Liver (tissue), 9 donors: Measurements from ENCODE around the gene RALGAPA2. TPM values are rescaled to one million over a fixed set of nuclear protein-coding genes. Genes with fewer than 3 reads are reported as not detected.

Experiments used
- DNase-seq: peaks from one replicate; pipeline ENCODE4 v3.0.0-alpha.2; 2017; ENCODE audit warnings: low spot score
- H3K27ac ChIP-seq, 2 donors: one replicate each; pipeline ENCODE4 v1.7.0; 2013; ENCODE audit warnings: inconsistent platforms in 2 of 2, low read length in 2 of 2, control low read depth in 1 of 2, low read depth in 1 of 2, mild to moderate bottlenecking in 1 of 2
- H3K27me3 ChIP-seq, 4 donors: one replicate each; pipeline versions ENCODE4 v1.6.1 to v1.7.0; 2013; ENCODE audit warnings: low read length in 3 of 4, inconsistent platforms in 1 of 4, mild to moderate bottlenecking in 1 of 4, moderate library complexity in 1 of 4; ENCODE audit not compliant: control insufficient read depth in 4 of 4, insufficient read depth in 4 of 4
- H3K36me3 ChIP-seq, 4 donors: one replicate each; pipeline versions ENCODE4 v1.6.1 to v1.7.0; 2013; ENCODE audit warnings: low read length in 3 of 4, mild to moderate bottlenecking in 3 of 4, low read depth in 1 of 4, moderate library complexity in 1 of 4; ENCODE audit not compliant: control insufficient read depth in 4 of 4, insufficient read depth in 3 of 4
- H3K4me1 ChIP-seq, 4 donors: one replicate each; pipeline versions ENCODE4 v1.6.1 to v1.7.0; 2013; ENCODE audit warnings: low read length in 3 of 4, mild to moderate bottlenecking in 3 of 4, moderate library complexity in 1 of 4; ENCODE audit not compliant: control insufficient read depth in 4 of 4, insufficient read depth in 4 of 4
- H3K4me3 ChIP-seq, 3 donors: one replicate each; pipeline versions ENCODE4 v1.6.1 to v1.7.0; 2013; ENCODE audit warnings: low read length in 3 of 3, control low read depth in 1 of 3, low read depth in 1 of 3, mild to moderate bottlenecking in 1 of 3
- H3K9ac ChIP-seq, 2 donors: one replicate each; pipeline ENCODE4 v1.7.0; 2013; ENCODE audit warnings: low read length in 2 of 2, mild to moderate bottlenecking in 2 of 2, moderate library complexity in 2 of 2, control low read depth in 1 of 2, low read depth in 1 of 2
- H3K9me3 ChIP-seq, 4 donors: one replicate each; pipeline versions ENCODE4 v1.6.1 to v1.7.0; 2013; ENCODE audit warnings: low read length in 3 of 4; ENCODE audit not compliant: control insufficient read depth in 4 of 4
- ATF3 ChIP-seq: IDR thresholded peaks from 2 replicates; pipeline ENCODE4 v1.6.1; 2016; ENCODE audit warnings: antibody characterized with exemption
- CTCF ChIP-seq: fragments of 150-350 bp; IDR thresholded peaks from 2 replicates; pipeline ENCODE4 v1.5.1; 2017; ENCODE audit warnings: improper control_type of control experiment, low read depth, low read length; ENCODE audit not compliant: missing input control
- EGR1 ChIP-seq, 2 donors: IDR thresholded peaks; 2 replicates each; pipeline ENCODE4 v1.6.1; 2016 to 2018; ENCODE audit warnings: antibody characterized with exemption in 2 of 2, low read depth in 2 of 2
- FOXA1 ChIP-seq: IDR thresholded peaks from 2 replicates; pipeline ENCODE4 v1.6.1; 2016; ENCODE audit warnings: antibody characterized with exemption
- FOXA2 ChIP-seq: IDR thresholded peaks from 2 replicates; pipeline ENCODE4 v1.6.1; 2016; ENCODE audit warnings: antibody characterized with exemption
- GABPA ChIP-seq, 2 donors: IDR thresholded peaks in 1 of 2; conservative IDR thresholded peaks in 1 of 2; 2 replicates each; pipeline ENCODE4 v1.6.1; 2016; ENCODE audit warnings: antibody characterized with exemption in 2 of 2, mild to moderate bottlenecking in 1 of 2, moderate library complexity in 1 of 2
- HNF4A ChIP-seq, 2 donors: conservative IDR thresholded peaks; 2 replicates each; pipeline ENCODE4 v1.6.1; 2016; ENCODE audit warnings: antibody characterized with exemption in 2 of 2, mild to moderate bottlenecking in 2 of 2
- HNF4G ChIP-seq: IDR thresholded peaks from 2 replicates; pipeline ENCODE4 v1.6.1; 2016; ENCODE audit warnings: antibody characterized with exemption
- JUND ChIP-seq, 2 donors: IDR thresholded peaks; 2 replicates each; pipeline ENCODE4 v1.6.1; 2016; ENCODE audit warnings: antibody characterized with exemption in 2 of 2
- MAX ChIP-seq: IDR thresholded peaks from 2 replicates; pipeline ENCODE4 v1.6.1; 2016; ENCODE audit warnings: antibody characterized with exemption
- NR2F2 ChIP-seq: IDR thresholded peaks from 2 replicates; pipeline ENCODE4 v1.6.1; 2016; ENCODE audit warnings: antibody characterized with exemption
- RAD21 ChIP-seq, 2 donors: IDR thresholded peaks; 2 replicates each; pipeline ENCODE4 v1.6.1; 2016; ENCODE audit warnings: antibody characterized with exemption in 2 of 2, mild to moderate bottlenecking in 2 of 2
- REST ChIP-seq: IDR thresholded peaks from 2 replicates; pipeline ENCODE4 v1.6.1; 2016; ENCODE audit warnings: antibody characterized with exemption, mild to moderate bottlenecking
- RXRA ChIP-seq, 2 donors: IDR thresholded peaks; 2 replicates each; pipeline ENCODE4 v1.6.1; 2017 to 2018; ENCODE audit warnings: antibody characterized with exemption in 2 of 2, mild to moderate bottlenecking in 1 of 2
- SP1 ChIP-seq: IDR thresholded peaks from 2 replicates; pipeline ENCODE4 v1.6.1; 2018; ENCODE audit warnings: antibody characterized with exemption, mild to moderate bottlenecking
- TAF1 ChIP-seq: conservative IDR thresholded peaks from 2 replicates; pipeline ENCODE4 v1.6.1; 2016; ENCODE audit warnings: antibody characterized with exemption, mild to moderate bottlenecking
- YY1 ChIP-seq: IDR thresholded peaks from 2 replicates; pipeline ENCODE4 v1.6.1; 2016; ENCODE audit warnings: antibody characterized with exemption, mild to moderate bottlenecking
- WGBS: extraction: QIAGEN DNeasy Blood & Tissue Kit; methylation state at CpG from one replicate; pipeline ENCODE4 v1.1.7; 2013; 5-methylcytosine and 5-hydroxymethylcytosine counted together
- polyA plus RNA-seq, 2 donors: library from polyadenylated mRNA; stranded (reverse) in 1 of 2; unstranded in 1 of 2; fragments of 200-250 nt in 1 of 2; fragments of >200 nt in 1 of 2; fragmentation: Nextera tagmentation in 1 of 2; extraction: Ambion mirVana in 1 of 2; gene quantifications; one replicate each; pipeline versions ENCODE4 v1.2.1 to v1.2.3, GENCODE V29; 2013 to 2015
- total RNA-seq, 2 donors: library from RNA; depleted of rRNA; stranded (reverse); fragments of >200 nt; gene quantifications; one replicate each; pipeline ENCODE4 v1.2.3, GENCODE V29; 2014
- TF ChIP-seq, protein P1 (sequence below): IDR thresholded peaks from 2 replicates; pipeline ENCODE4 v1.6.1; 2016; ENCODE audit warnings: antibody characterized with exemption
- donor health status: healthy.
- donor health status: healthy.
- donor health status: healthy.
- donor health status: healthy.
- donor health status: healthy.

RALGAPA2 gene
- total and polyA plus RNA-seq, 4 donors, result 14.8 to 89.9 (median 25.1) TPM

DNA sequence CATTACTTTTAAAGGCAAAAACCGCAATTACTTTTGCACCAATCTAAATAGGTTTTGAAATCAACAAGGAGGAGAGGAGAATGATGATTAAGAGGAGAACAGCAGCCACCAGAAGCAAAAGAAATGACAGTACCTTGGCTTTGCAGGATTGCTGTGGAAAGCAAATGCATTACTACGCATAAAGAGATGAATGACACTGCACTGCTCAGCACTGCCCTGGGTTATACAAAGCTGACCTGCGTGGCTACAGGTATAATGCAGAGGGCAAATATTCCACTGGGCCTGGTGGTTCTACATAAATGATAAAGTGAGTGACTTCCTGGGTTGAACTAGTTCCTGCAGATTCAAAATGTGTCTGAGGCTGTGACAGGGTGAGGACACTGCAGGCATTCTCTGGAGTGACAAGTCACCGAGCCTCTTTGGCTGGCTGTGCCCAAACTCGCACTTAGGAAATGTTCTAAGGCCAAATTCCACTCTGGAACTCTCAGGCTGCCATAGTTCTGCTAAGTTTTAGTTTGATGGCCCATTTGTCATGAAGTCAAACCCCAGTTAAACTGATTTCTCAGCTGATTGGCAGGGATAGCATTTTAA is 265.9 kb downstream of the RALGAPA2 start:
- no peaks in the 10 kb centered on the region for H3K27me3 ChIP-seq
- TF ChIP-seq HNF4A (conservative IDR thresholded peaks at IDR 0.05), result peak; percentile 7 to 40
- TF ChIP-seq YY1, result no peak
- H3K9me3 ChIP-seq, result no peaks in the 10 kb centered on the region
- H3K9ac ChIP-seq, result no peak overlapping the region
- DNase-seq, result no peak
- H3K36me3 ChIP-seq, result peaks cover 0 to 4% (median 3%) of the 10 kb centered on the region in 4 donors
- no peak overlapping the region for H3K4me3 ChIP-seq
- WGBS, result 81% methylated on average over 5 of the region's 5 CpGs
- peaks cover 0 to under 1% (median 0%) of the 10 kb centered on the region in 4 donors for H3K4me1 ChIP-seq
- H3K27ac ChIP-seq, result no peak overlapping the region

DNA sequence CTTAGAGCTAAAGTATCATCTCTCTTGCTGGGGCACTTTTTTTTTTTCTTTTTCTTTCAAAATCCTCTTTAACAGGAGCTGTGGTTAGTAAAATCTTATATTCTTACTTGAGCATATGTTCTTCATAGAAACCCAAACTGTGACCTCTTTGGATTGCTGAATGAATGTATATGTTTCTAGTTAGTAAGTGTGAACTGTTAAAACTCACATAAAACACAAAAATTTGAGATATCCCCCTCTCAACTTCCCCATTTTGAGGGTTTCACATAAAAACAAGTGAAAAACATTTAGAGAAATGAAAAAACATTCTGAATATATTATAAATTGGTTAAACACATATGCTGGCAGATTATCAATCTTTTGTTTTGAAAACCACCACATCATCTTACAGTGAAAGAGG is 266.4 kb downstream of the RALGAPA2 start:
- Histone ChIP-seq H3K27ac (no peak overlapping the region), H3K36me3 (peaks cover 0 to 8% (median 3%) of the 10 kb centered on the region in 4 donors), H3K4me1 (peaks cover 0 to 3% (median 2%) of the 10 kb centered on the region in 4 donors), H3K27me3 (no peaks in the 10 kb centered on the region), H3K9ac (no peak overlapping the region), H3K9me3 (no peaks in the 10 kb centered on the region), H3K4me3 (no peak overlapping the region)
- DNase-seq, result no peak
- TF ChIP-seq JUND (IDR thresholded peaks at IDR 0.05), result no peak
- no peak for TF ChIP-seq ATF3
- no peak for TF ChIP-seq RXRA (IDR thresholded peaks at IDR 0.05)
- no peak for TF ChIP-seq GABPA (IDR thresholded peaks at IDR 0.05 in 1 of 2, conservative IDR thresholded peaks at IDR 0.05 in 1 of 2)
- no peak for TF ChIP-seq MAX
- no peak for TF ChIP-seq HNF4A (conservative IDR thresholded peaks at IDR 0.05)

DNA sequence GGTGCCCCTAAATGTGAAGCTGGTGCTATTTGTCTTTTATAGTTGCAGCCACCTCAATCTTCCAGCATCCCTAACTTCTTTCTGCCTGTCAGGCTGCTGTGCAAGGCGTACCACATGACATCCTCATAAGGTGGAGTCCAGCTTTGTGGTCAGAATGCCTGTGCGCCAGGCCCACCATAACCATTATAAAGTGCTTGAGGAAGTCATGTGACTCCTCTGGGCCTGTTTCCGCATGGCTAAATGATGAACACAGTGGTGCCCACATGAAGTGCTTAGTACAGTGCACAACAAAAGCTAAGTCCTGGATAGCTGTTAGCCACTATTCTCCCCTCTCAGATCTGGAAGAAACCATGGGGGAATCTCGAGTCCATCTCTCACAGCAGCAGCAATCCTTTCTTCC is 268.9 kb downstream of the RALGAPA2 start:
- TF ChIP-seq TAF1 (no peak), HNF4A (conservative IDR thresholded peaks at IDR 0.05) (no peak), RAD21 (IDR thresholded peaks at IDR 0.05) (no peak), FOXA2 (no peak), CTCF (no peak), EGR1 (IDR thresholded peaks at IDR 0.05; ENCODE audit: low read depth in 2 of 2) (no peak), MAX (no peak), RXRA (IDR thresholded peaks at IDR 0.05) (no peak), SP1 (no peak), NR2F2 (no peak), FOXA1 (no peak), ATF3 (no peak), REST (no peak), JUND (IDR thresholded peaks at IDR 0.05) (no peak), HNF4G (no peak), YY1 (no peak)
- TF ChIP-seq, protein P1, sequence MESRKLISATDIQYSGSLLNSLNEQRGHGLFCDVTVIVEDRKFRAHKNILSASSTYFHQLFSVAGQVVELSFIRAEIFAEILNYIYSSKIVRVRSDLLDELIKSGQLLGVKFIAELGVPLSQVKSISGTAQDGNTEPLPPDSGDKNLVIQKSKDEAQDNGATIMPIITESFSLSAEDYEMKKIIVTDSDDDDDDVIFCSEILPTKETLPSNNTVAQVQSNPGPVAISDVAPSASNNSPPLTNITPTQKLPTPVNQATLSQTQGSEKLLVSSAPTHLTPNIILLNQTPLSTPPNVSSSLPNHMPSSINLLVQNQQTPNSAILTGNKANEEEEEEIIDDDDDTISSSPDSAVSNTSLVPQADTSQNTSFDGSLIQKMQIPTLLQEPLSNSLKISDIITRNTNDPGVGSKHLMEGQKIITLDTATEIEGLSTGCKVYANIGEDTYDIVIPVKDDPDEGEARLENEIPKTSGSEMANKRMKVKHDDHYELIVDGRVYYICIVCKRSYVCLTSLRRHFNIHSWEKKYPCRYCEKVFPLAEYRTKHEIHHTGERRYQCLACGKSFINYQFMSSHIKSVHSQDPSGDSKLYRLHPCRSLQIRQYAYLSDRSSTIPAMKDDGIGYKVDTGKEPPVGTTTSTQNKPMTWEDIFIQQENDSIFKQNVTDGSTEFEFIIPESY, result no peak
- no peaks in the 10 kb centered on the region for H3K9me3 ChIP-seq
- 91% methylated on average over 4 of the region's 4 CpGs for WGBS
- no peak for DNase-seq
- no peak overlapping the region for H3K27ac ChIP-seq
- H3K27me3 ChIP-seq, result no peaks in the 10 kb centered on the region
- H3K4me3 ChIP-seq, result no peak overlapping the region
- peaks cover 0 to 3% (median 2%) of the 10 kb centered on the region in 4 donors for H3K4me1 ChIP-seq
- peaks cover 0 to 8% (median 3%) of the 10 kb centered on the region in 4 donors for H3K36me3 ChIP-seq
- H3K9ac ChIP-seq, result no peak overlapping the region
